ENCODE measurements around the gene ABCA13.

GRCh38 chr7:48419401-48419800 is 248.1 kb downstream of the ABCA13 start:
- TF ChIP-seq CTCF (IDR thresholded peaks at IDR 0.05) = no peak
- no peak for TF ChIP-seq EZH2 (IDR thresholded peaks at IDR 0.05)
- TF ChIP-seq EZH2phosphoT487 (IDR thresholded peaks at IDR 0.05) = no peak

All from neural progenitor cell (in vitro differentiated cells).